Effector memory CD4-positive, alpha-beta T cell (primary cell): ENCODE measurements around the gene MED13.
"Not testable (repeated sequence)": the region's sequence is repeated elsewhere in the genome, so short reads cannot be mapped to it uniquely, and the experiment has no call there.

Source experiments
- DNase-seq, 3 donors: peaks; one replicate each; pipeline ENCODE4 v3.0.0-alpha.2; 2020
- H3K27ac ChIP-seq: 2 replicates; pipeline ENCODE4 v1.7.0; 2013; ENCODE audit warnings: mild to moderate bottlenecking, low read length, moderate library complexity; ENCODE audit not compliant: insufficient read depth, poor library complexity, severe bottlenecking
- H3K27me3 ChIP-seq: replicated peaks from 2 replicates; pipeline ENCODE4 v1.7.0; 2013; ENCODE audit warnings: mild to moderate bottlenecking, low read length; ENCODE audit not compliant: insufficient read depth, control insufficient read depth, poor library complexity, severe bottlenecking
- H3K36me3 ChIP-seq: 2 replicates; pipeline ENCODE4 v1.7.0; 2013; ENCODE audit warnings: mild to moderate bottlenecking, low read length, moderate library complexity; ENCODE audit not compliant: control insufficient read depth, insufficient read depth
- H3K4me1 ChIP-seq: 2 replicates; pipeline ENCODE4 v1.7.0; 2013; ENCODE audit warnings: low read length, mild to moderate bottlenecking; ENCODE audit not compliant: control insufficient read depth, insufficient read depth, poor library complexity, severe bottlenecking
- H3K4me3 ChIP-seq: 2 replicates; pipeline ENCODE4 v1.7.0; 2013; ENCODE audit warnings: low read length, low read depth, mild to moderate bottlenecking; ENCODE audit not compliant: insufficient read depth, poor library complexity, severe bottlenecking
- H3K9me3 ChIP-seq: 2 replicates; pipeline ENCODE4 v1.7.0; 2013; ENCODE audit warnings: mild to moderate bottlenecking, low read length, moderate library complexity; ENCODE audit not compliant: control insufficient read depth

The MED13 gene

GRCh38 chr17:62008294-62008693 is 56.8 kb downstream of the MED13 start:
- no peak overlapping the region for H3K4me3 ChIP-seq
- no peaks in the 10 kb centered on the region for H3K27me3 ChIP-seq
- no peak for DNase-seq
- no peak overlapping the region for H3K27ac ChIP-seq
- no peaks in the 10 kb centered on the region for H3K9me3 ChIP-seq
- H3K36me3 ChIP-seq, result peaks cover 25% of the 10 kb centered on the region
- H3K4me1 ChIP-seq, result no peaks in the 10 kb centered on the region

- H3K4me1 ChIP-seq, result no peaks in the 10 kb centered on the region
- no peak overlapping the region for H3K4me3 ChIP-seq
- H3K9me3 ChIP-seq, result no peaks in the 10 kb centered on the region
- no peaks in the 10 kb centered on the region for H3K27me3 ChIP-seq
- no peak for DNase-seq
- H3K27ac ChIP-seq, result no peak overlapping the region
- H3K36me3 ChIP-seq, result peaks cover 12% of the 10 kb centered on the region
Observed at GRCh38 chr17:62004388-62004787, 60.7 kb downstream of the MED13 start.

GRCh38 chr17:62003141-62003540 is 61.9 kb downstream of the MED13 start:
- not testable (repeated sequence) for H3K4me3 ChIP-seq, H3K9me3 ChIP-seq, H3K27ac ChIP-seq, H3K27me3 ChIP-seq, H3K4me1 ChIP-seq, DNase-seq
- peaks cover 12% of the 10 kb centered on the region for H3K36me3 ChIP-seq

- Histone ChIP-seq H3K36me3 (peaks cover 12% of the 10 kb centered on the region), H3K4me1 (no peaks in the 10 kb centered on the region), H3K9me3 (no peaks in the 10 kb centered on the region), H3K27ac (no peak overlapping the region), H3K27me3 (no peaks in the 10 kb centered on the region), H3K4me3 (no peak overlapping the region)
- DNase-seq, result no peak
Observed at GRCh38 chr17:62001105-62001504, 64.0 kb downstream of the MED13 start.

- Histone ChIP-seq H3K4me3 (no peak overlapping the region), H3K27ac (no peak overlapping the region), H3K27me3 (no peaks in the 10 kb centered on the region), H3K9me3 (no peaks in the 10 kb centered on the region), H3K36me3 (peaks cover 7% of the 10 kb centered on the region), H3K4me1 (no peaks in the 10 kb centered on the region)
- no peak for DNase-seq
Observed at GRCh38 chr17:62000186-62000585, 64.9 kb downstream of the MED13 start.

- H3K27me3 ChIP-seq, H3K36me3 ChIP-seq, H3K4me1 ChIP-seq, DNase-seq, H3K9me3 ChIP-seq, H3K4me3 ChIP-seq, H3K27ac ChIP-seq: not testable (repeated sequence)
Observed at GRCh38 chr17:61998534-61998933, 66.5 kb downstream of the MED13 start.

- H3K9me3 ChIP-seq, result no peaks in the 10 kb centered on the region
- H3K36me3 ChIP-seq, result peaks cover 10% of the 10 kb centered on the region
- no peak overlapping the region for H3K27ac ChIP-seq
- no peaks in the 10 kb centered on the region for H3K27me3 ChIP-seq
- no peak overlapping the region for H3K4me3 ChIP-seq
- no peak for DNase-seq
- no peaks in the 10 kb centered on the region for H3K4me1 ChIP-seq
Observed at GRCh38 chr17:61997664-61998063, 67.4 kb downstream of the MED13 start.

- no peaks in the 10 kb centered on the region for H3K4me1 ChIP-seq
- no peaks in the 10 kb centered on the region for H3K9me3 ChIP-seq
- no peak overlapping the region for H3K27ac ChIP-seq
- no peaks in the 10 kb centered on the region for H3K27me3 ChIP-seq
- H3K4me3 ChIP-seq, result no peak overlapping the region
- no peak for DNase-seq
- H3K36me3 ChIP-seq, result peaks cover 10% of the 10 kb centered on the region
Observed at GRCh38 chr17:61996916-61997605, 68.0 kb downstream of the MED13 start.

GRCh38 chr17:61989509-61989908 is 75.6 kb downstream of the MED13 start:
- Histone ChIP-seq H3K4me1 (no peaks in the 10 kb centered on the region), H3K27me3 (no peaks in the 10 kb centered on the region), H3K27ac (no peak overlapping the region), H3K4me3 (no peak overlapping the region), H3K36me3 (peaks cover 50% of the 10 kb centered on the region), H3K9me3 (no peaks in the 10 kb centered on the region)
- DNase-seq, result no peak

- DNase-seq, result no peak
- Histone ChIP-seq H3K4me3 (no peak overlapping the region), H3K27me3 (no peaks in the 10 kb centered on the region), H3K27ac (no peak overlapping the region), H3K4me1 (no peaks in the 10 kb centered on the region), H3K36me3 (peaks cover 60% of the 10 kb centered on the region), H3K9me3 (no peaks in the 10 kb centered on the region)
Observed at GRCh38 chr17:61986898-61987297, 78.2 kb downstream of the MED13 start.
